ENCODE measurements around the gene DAG1.

The DAG1 gene

DNA sequence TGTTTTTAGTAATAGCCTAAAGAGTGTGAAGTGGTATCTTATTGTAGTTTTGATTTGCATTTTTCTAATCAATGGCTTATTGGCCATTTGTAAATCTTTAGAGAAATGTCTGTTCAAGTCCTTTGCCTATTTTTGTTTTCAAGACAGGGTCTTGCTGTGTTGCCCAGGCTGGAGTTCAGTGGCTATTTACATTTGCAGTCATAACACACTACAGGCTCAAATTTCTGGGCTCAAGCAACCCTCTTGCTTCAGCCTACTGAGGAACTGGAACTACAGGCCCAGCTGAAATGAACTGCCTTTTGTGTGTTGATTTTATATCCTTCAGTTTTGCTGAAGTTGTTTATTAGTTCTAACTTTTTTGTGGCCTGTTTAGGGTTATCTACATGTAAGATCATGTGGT lies 112.1 kb downstream of the DAG1 start:
- H3K4me1 ChIP-seq (ENCODE audit: control insufficient read depth, insufficient read depth, low read length), result no peaks in the 10 kb centered on the region; the same call in 1 of the 2 replicates
- DNase-seq (ENCODE audit: low read depth, low spot score), result no peak

More for the DNA sequence above, 112.1 kb downstream of the DAG1 start:
- Histone ChIP-seq H3K27me3 (ENCODE audit: control insufficient read depth, insufficient read depth, low read length) (no peaks in the 10 kb centered on the region), H3K4me3 (ENCODE audit: low read length) (no peak overlapping the region), H3K27ac (ENCODE audit: low read length) (no peak overlapping the region), H3K9me3 (ENCODE audit: control insufficient read depth, insufficient read depth, low read length) (no peaks in the 10 kb centered on the region), H3K36me3 (ENCODE audit: control insufficient read depth, insufficient read depth, low read length) (no peaks in the 10 kb centered on the region)
